SKM-1 treated with dmso at 0.1 percent for 144 hours (cell line): ENCODE measurements around the gene SMIM41.

Experiments
- DNase-seq: peaks from one replicate; lab custom pipeline; 2025; ENCODE audit not compliant: unreplicated experiment; lab: John Stamatoyannopoulos, UW

Gene SMIM41

DNA sequence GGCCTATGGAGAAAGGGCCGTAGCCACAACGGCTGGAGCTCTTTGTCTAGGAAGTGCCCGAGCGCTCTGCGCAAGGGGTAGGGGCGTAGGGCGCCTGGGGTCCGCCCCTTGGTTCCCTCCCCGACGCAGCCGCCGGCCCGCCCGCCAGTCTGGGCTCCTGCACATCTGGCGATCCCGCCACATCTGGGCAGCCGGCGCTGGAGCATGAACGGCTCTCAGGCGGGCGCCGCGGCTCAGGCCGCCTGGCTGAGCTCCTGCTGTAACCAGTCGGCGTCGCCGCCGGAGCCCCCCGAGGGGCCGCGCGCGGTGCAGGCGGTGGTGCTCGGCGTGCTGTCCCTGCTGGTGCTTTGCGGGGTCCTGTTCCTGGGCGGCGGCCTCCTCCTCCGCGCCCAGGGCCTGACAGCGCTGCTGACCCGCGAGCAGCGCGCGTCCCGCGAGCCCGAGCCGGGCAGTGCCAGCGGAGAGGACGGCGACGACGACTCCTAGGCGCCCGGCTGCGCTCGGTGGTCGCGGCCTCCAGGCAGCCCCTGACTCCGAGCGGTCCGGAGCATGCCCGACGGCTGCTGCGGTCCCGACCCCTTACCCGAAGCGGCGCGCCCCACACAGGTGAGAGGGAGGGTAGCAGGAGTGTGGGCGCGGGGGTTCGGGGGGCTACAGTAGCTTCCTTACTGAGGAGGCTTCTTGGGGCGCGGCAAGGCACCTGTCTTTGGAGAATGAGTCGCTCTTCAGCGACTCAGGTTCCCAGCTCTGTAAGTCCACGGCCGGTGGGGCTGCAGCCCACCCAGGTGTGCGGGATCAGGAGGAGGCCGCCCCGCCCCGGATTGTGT, at the start of gene SMIM41:
Gene SMIM41, plus strand, starts transcription at position 129 of the 827 bp plus-strand sequence. Its CDS starts 76 bp downstream, at position 205.
- no peak for DNase-seq

DNA sequence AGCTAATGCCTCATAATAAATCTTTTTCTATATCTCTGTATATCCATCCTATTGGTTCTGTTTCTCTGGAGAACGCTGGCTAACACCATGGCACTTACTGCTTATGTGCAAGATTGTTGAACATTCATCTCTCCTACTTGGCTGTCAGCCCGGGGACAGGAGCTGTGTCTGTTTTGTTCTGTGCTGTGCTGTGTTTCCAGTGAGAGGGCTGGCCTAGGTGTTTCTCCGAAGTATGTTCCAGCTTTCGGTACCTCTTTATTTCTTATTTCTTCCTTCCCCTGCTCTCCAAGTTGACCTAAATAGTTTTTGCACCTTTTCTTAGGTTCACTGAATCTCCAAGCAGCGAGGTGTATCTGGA, 47.1 kb upstream of the SMIM41 start:
- no peak for DNase-seq

- peak; percentile 63 for DNase-seq
These were observed 46.6 kb upstream of the SMIM41 start for GRCh38 chr12:52032804-52033445.

DNA sequence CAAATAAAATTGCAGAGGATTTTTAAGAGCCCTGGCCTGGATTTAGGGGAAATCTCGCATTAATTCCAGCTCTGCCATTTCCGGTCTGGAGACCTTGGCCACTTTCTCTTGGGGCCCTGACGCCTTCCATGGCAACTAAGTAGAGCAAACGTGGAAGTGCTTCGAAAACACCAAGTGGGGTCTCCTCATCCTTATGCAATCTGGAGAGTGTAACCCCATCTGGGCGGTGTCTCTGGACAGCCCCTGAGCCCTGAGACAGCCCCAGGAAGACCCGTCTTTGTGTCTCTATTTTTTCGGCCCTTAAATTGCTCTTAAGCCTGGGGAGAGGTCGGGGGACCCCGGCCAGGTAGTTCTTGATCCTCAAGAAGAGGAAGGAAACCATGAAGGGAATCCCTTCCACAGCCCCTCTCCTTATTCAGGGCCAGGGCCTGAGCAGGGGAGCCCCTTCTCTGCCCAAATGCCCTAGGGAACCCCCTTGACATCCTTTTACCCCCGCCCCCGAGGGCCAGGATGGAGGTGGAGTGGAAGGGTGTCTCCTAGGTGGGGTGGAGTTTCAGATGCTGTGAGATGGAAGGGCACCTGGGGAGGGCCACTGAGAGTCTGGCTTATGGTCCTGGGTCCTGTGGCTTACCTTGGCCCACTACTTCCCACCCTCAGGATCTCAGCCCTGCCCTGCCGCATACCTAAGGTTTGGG, 45.9 kb upstream of the SMIM41 start:
- no peak for DNase-seq

GRCh38 chr12:52035190-52035589, 44.3 kb upstream of the SMIM41 start:
- no peak for DNase-seq

GRCh38 chr12:52035926-52036325, 43.6 kb upstream of the SMIM41 start:
- no peak for DNase-seq

- no peak for DNase-seq
These were observed 42.8 kb upstream of the SMIM41 start for GRCh38 chr12:52036587-52037171.

DNA sequence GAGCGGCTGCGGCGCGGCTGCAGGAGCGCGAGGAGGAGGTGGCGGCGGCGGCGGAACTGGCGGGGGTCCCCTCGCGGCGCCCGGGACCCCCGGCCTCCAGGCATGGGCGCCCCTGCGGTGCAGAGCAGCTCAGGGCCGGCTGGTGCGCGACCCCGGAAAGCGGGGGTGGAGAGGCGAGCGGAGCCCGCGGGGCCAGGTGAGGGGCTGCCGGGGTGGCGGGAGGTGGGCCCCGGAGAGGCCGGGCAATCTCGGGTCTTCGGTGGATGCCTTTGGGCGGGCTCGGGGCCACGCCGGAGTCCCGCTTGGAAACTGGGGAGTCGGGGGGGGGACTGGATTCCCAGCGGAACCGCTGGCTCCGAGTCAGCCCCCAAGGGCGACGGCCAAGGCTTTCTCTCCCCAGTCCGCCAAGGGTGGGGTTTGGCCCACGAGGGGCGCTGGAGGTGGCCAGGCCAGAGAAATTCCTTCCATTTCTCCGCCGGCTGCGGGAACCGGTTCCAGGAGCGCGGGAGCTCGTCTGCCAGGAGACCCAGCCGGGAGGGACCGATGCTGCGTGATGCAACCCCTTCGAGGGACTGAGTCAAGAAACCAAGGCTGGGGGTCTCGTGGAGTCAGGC, 42.1 kb upstream of the SMIM41 start:
- DNase-seq = no peak

DNA sequence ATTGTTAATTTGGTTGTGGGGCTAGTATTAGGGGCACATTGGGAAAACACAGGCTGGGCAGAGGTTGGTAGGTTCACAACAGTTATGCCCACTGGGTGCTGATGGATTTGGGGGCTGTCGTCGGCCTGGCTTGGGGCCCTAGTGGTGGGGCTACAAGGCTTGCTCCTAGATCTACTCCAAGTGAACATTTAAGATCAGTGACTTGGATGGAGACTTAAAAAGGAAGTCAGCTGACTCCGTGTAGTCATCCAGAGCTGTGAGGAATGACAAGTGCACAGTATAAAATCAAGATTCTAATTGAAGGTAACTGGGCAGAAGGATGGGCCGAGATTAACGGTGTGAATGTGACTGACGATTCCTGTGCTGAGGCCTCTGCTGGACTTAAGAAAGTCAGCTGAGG, 41.1 kb upstream of the SMIM41 start:
- DNase-seq = no peak

DNA sequence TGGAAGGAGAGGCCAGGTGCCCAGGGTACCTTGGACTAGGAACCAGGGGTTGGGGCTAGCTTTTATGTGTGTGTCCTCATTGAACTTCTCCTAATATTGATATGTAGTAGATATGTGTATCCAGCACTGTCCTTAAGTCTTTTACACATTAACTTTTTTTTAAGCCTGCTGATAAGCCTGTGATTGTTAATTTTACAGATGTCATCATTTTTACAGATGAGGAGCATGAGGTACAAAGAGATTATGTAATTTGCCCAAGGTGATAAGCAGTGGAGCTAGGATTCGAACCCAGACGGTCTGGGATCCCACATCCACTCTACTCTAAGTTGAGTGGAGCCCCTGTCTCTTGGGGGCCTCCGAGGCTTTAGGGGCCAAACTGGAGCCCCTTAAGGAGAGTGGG, 38.5 kb upstream of the SMIM41 start:
- no peak for DNase-seq

DNA sequence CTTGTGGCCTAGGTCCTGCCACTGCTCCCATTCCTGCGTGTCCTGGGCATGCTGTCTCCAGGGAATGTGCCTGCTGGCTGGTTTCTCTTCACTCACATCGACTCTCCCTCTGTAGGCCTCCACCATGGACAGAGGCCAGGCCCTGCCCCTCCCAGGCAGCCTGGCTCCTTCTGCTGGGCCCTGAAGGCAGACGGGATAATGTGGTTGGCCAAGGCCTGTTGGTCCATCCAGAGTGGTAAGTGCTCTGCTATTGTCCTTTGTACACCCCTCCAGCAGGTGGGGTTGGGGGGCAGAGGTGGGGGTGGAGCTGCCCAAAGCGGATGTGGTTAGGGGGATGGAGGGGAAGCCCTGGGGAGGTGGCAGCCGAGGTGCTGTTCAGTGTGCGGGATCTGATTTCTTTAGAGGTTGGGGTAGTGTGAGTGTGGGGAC, 37.8 kb upstream of the SMIM41 start:
- no peak for DNase-seq

- no peak for DNase-seq
These were observed 36.7 kb upstream of the SMIM41 start for GRCh38 chr12:52042706-52043385.

GRCh38 chr12:52043386-52044212, 35.9 kb upstream of the SMIM41 start:
- DNase-seq = no peak

GRCh38 chr12:52044292-52044983, 35.1 kb upstream of the SMIM41 start:
- no peak for DNase-seq

DNA sequence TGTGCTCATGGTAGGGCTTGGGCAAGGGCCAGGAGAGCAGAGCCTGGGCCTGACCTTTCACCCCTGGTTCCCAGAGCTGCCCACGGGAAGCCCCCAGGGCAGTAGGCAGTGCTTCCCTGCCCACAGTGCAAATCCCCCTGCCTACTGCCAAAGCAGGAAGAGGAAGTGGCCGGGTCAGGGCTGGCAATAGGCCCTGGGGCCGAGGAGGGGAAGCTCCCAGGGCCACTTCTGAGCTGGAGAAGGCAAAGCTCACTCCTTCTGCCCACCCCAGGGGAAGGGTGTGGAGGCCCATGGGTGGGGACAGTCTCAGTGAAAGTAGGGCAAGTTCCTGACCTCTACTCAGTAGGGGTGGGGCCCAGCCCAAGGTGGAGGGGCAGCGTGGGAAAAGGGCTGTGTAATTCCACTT, 33.7 kb upstream of the SMIM41 start:
- peak; percentile 12 for DNase-seq

DNA sequence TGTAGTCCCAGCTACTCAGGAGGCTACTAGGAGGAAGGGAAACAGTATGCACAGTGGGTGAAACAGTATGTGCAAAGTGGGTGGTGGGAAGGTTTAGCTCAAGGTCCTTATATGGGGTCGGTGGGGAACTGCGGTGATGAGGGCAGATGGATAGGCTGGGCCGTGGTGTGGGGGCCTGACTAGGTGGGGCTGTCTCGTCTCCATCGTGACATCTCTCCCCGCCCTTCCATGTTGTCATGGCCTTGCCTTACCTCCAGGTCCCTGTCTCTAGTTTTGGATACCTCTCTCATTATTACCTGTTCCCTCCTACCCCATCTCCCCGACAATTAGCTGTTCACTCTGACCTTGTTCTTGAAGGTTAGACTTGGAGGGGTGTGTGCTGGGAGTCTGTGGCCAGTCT, 32.6 kb upstream of the SMIM41 start:
- no peak for DNase-seq

DNA sequence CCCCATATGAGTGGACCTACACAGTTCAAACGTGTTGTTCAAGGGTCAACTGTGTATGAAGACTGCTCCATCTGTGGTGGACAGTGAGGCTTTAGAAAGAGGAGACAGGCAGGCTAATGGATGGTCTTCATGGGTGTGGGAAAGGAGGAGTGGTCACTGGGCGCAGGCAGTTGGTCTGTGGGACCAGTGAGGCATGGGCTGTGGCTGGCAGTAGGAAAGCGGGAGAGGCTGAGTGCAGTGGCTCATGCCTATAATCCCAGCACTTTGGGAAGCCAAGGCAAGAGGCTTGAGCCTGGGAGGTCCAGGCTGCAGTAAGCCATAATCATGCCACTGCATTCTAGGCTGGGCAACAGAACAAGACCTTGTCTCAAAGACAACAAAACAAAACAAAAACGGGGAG, 30.2 kb upstream of the SMIM41 start:
- no peak for DNase-seq

DNA sequence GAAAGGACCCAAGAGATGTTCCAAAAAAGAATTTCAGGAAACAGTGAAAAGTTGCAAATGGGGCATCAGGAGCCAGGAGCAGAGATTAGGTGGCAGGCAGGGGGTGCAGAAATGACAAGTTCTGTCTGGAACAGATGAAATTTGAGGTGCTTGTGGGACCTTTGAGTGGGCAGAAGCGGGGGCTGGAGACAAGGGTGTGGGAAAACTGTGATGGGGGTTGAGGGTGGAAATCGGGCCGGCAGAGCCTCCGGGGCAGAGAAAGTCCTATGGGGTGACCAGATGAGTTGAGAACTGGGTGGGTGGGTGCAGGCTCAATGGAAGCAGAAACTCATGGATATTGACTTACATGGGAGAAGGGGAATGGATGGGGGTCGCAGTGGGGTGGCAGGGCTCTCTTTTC, 29.8 kb upstream of the SMIM41 start:
- no peak for DNase-seq

- DNase-seq = no peak
These were observed 29.3 kb upstream of the SMIM41 start for GRCh38 chr12:52050116-52050757.
